Activated T-helper 1 cell treated with anti-CD3 and anti-CD28 coated beads, Interleukin-12 subunit alpha, Interleukin-12 subunit beta, Interleukin-2, Interleukin-4 antibody, amounts not matched to agents 30 ng/mL and 10 ng/mL and 1 ng/mL, durations not matched to agents 14 hours and 24 hours and 36 hours (primary cell): ENCODE data around the gene ZNF445. TPM values are rescaled to one million over a fixed set of nuclear protein-coding genes. Genes with fewer than 3 reads are reported as not detected.
"Not testable (repeated sequence)": the region's sequence is repeated elsewhere in the genome, so short reads cannot be mapped to it uniquely, and the experiment has no call there.

Experiments
- DNase-seq: peaks from one replicate; pipeline ENCODE4 v3.0.0; 2021; ENCODE audit warnings: low spot score
- H3K27ac Mint-ChIP-seq: one replicate; pipeline ENCODE4 v1.8.0; 2021; ENCODE audit warnings: mild to moderate bottlenecking, mixed read lengths
- H3K27me3 Mint-ChIP-seq: one replicate; pipeline ENCODE4 v1.8.0; 2022; ENCODE audit warnings: mild to moderate bottlenecking, moderate library complexity, mixed read lengths; ENCODE audit not compliant: insufficient read depth
- H3K36me3 Mint-ChIP-seq: one replicate; pipeline ENCODE4 v1.8.0; 2021; ENCODE audit warnings: low read depth, mixed read lengths
- H3K4me1 Mint-ChIP-seq: one replicate; pipeline ENCODE4 v1.8.0; 2021; ENCODE audit warnings: low read depth, mixed read lengths
- H3K4me3 Mint-ChIP-seq: one replicate; pipeline ENCODE4 v1.8.0; 2021; ENCODE audit warnings: mild to moderate bottlenecking, moderate library complexity, mixed read lengths
- H3K9me3 Mint-ChIP-seq: one replicate; pipeline ENCODE4 v1.8.0; 2021; ENCODE audit warnings: mixed read lengths
- intact Hi-C: fragments of 100-400 bp; cut with micrococcal nuclease; formaldehyde crosslinking; loops from one replicate; pipeline ENCODE4 v1.15.1; 2024
- total RNA-seq: library from RNA; stranded (reverse); gene quantifications from 2 replicates; pipeline ENCODE4 v1.2.3, GENCODE V29; 2022

Gene ZNF445
- total RNA-seq, 1 donor from 2014 or later: 18.7 TPM

- Mint-ChIP-seq H3K9me3 (no peaks in the 10 kb centered on the region), H3K27me3 (no peaks in the 10 kb centered on the region), H3K4me1 (no peaks in the 10 kb centered on the region), H3K4me3 (no peak overlapping the region), H3K27ac (no peak overlapping the region), H3K36me3 (peaks cover 8% of the 10 kb centered on the region)
- no peak for DNase-seq
- intact Hi-C loops: no loop called here
Measured at GRCh38 chr3:44402548-44402947, 74.9 kb downstream of the ZNF445 start.

- intact Hi-C loops: no loop called here
- H3K36me3 Mint-ChIP-seq: peaks cover 8% of the 10 kb centered on the region
- H3K4me1 Mint-ChIP-seq: no peaks in the 10 kb centered on the region
- H3K4me3 Mint-ChIP-seq: no peak overlapping the region
- no peak for DNase-seq
- H3K27ac Mint-ChIP-seq: no peak overlapping the region
- H3K27me3 Mint-ChIP-seq: no peaks in the 10 kb centered on the region
- H3K9me3 Mint-ChIP-seq: no peaks in the 10 kb centered on the region
Measured at GRCh38 chr3:44400771-44401170, 76.7 kb downstream of the ZNF445 start.

- DNase-seq: no peak
- peaks cover 3% of the 10 kb centered on the region for H3K36me3 Mint-ChIP-seq
- no peak overlapping the region for H3K4me3 Mint-ChIP-seq
- intact Hi-C loops: no loop called here
- H3K9me3 Mint-ChIP-seq: no peaks in the 10 kb centered on the region
- no peak overlapping the region for H3K27ac Mint-ChIP-seq
- H3K4me1 Mint-ChIP-seq: no peaks in the 10 kb centered on the region
- H3K27me3 Mint-ChIP-seq: no peaks in the 10 kb centered on the region
Measured at GRCh38 chr3:44398853-44399252, 78.6 kb downstream of the ZNF445 start.

- intact Hi-C loops, H3K27ac Mint-ChIP-seq, DNase-seq, H3K27me3 Mint-ChIP-seq, H3K9me3 Mint-ChIP-seq, H3K36me3 Mint-ChIP-seq, H3K4me3 Mint-ChIP-seq, H3K4me1 Mint-ChIP-seq: not testable (repeated sequence)
Measured at GRCh38 chr3:44398271-44398670, 79.2 kb downstream of the ZNF445 start.

GRCh38 chr3:44396200-44397171, 81.0 kb downstream of the ZNF445 start:
- H3K4me3 Mint-ChIP-seq: no peak overlapping the region
- intact Hi-C loops: no loop called here

GRCh38 chr3:44395714-44396113, 81.8 kb downstream of the ZNF445 start:
- no peak for DNase-seq
- Mint-ChIP-seq H3K4me1 (no peaks in the 10 kb centered on the region), H3K9me3 (no peaks in the 10 kb centered on the region), H3K36me3 (no peaks in the 10 kb centered on the region), H3K27ac (no peak overlapping the region), H3K4me3 (no peak overlapping the region), H3K27me3 (no peaks in the 10 kb centered on the region)
- intact Hi-C loops: no loop called here

More at GRCh38 chr3:44396200-44397171, 81.0 kb downstream of the ZNF445 start:
- no peak for DNase-seq
- no peaks in the 10 kb centered on the region for H3K27me3 Mint-ChIP-seq
- H3K9me3 Mint-ChIP-seq: no peaks in the 10 kb centered on the region
- no peak overlapping the region for H3K27ac Mint-ChIP-seq
- H3K36me3 Mint-ChIP-seq: peaks cover 3% of the 10 kb centered on the region
- H3K4me1 Mint-ChIP-seq: no peaks in the 10 kb centered on the region

GRCh38 chr3:44392489-44392888, 85.0 kb downstream of the ZNF445 start:
- Mint-ChIP-seq H3K9me3 (peaks cover 3% of the 10 kb centered on the region), H3K4me1 (no peaks in the 10 kb centered on the region)

GRCh38 chr3:44387404-44387803, 90.1 kb downstream of the ZNF445 start:
- H3K36me3 Mint-ChIP-seq: no peaks in the 10 kb centered on the region
- H3K4me1 Mint-ChIP-seq: no peaks in the 10 kb centered on the region
- H3K9me3 Mint-ChIP-seq: peaks cover 13% of the 10 kb centered on the region
- no peak overlapping the region for H3K4me3 Mint-ChIP-seq
- no peak for DNase-seq
- H3K27me3 Mint-ChIP-seq: no peaks in the 10 kb centered on the region
- intact Hi-C loops: no loop called here
- H3K27ac Mint-ChIP-seq: no peak overlapping the region

More at GRCh38 chr3:44392489-44392888, 85.0 kb downstream of the ZNF445 start:
- Mint-ChIP-seq H3K4me3 (no peak overlapping the region), H3K27ac (no peak overlapping the region), H3K27me3 (no peaks in the 10 kb centered on the region), H3K36me3 (no peaks in the 10 kb centered on the region)
- no peak for DNase-seq
- intact Hi-C loops: no loop called here

Other genes starting within 250 kb of the ZNF445 start
- gene TOPAZ1, start 235.8 kb downstream of the ZNF445 start, total RNA-seq: not detected in 2 replicates
- 13.6 and 14.4 TPM in 2 replicates for gene TCAIM, start 138.9 kb downstream of the ZNF445 start, total RNA-seq
- gene ZKSCAN7, start 77.5 kb upstream of the ZNF445 start, total RNA-seq: 0.73 and 0.80 TPM in 2 replicates
- 0.21 TPM in 1 of 2 replicates, not detected in the other for gene ZNF660, start 107.3 kb upstream of the ZNF445 start, total RNA-seq
- gene ZNF197, start 147.4 kb upstream of the ZNF445 start, total RNA-seq: 11.6 and 12.0 TPM in 2 replicates
- gene ZNF35, start 171.1 kb upstream of the ZNF445 start, total RNA-seq: 4.8 and 5.5 TPM in 2 replicates
- 0.54 and 0.73 TPM in 2 replicates for gene ZNF502, start 235.0 kb upstream of the ZNF445 start, total RNA-seq